ENCODE measurements around the gene PALLD.

Gene PALLD

DNA sequence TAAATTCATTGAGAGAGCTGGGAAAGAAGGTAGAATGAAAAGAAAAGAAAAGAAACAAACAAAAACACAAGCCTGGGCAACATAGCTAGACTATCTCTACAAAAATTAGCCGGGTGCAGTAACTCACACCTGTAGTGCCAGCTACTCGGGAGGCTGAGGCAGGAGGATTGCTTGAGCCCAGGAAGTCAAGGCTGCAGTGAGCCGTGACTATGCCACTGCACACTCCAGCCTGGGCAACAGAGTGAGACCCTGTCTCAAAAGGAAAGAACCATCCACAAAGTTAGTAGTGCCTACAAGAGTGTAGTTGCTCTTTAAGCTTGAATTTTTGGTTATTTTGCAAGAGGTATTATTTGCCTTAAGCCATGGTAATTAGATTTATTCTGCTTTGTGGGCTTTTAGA, 355.5 kb downstream of the PALLD start:
- ChIA-PET POLR2A (no interaction called here), CTCF (interaction anchor here (0.6 to 1.0 kb wide), 3 partner anchors 14 to 267 kb away, joined by 3 to 5 read pairs (median 4); no protein-coding TSS in a partner anchor)
- peaks cover 0 to 18% of the 10 kb centered on the region in 2 experiments; a peak in 2 of 3 replicates for H3K36me3 ChIP-seq (ENCODE audit: control insufficient read depth in 2 of 2, insufficient read depth in 1 of 2, low read length in 2 of 2)
- H3K4me3 ChIP-seq (ENCODE audit: low read depth, low read length): no peak overlapping the region
- H3K4me1 ChIP-seq (ENCODE audit: control insufficient read depth, insufficient read depth, low read length): peaks cover 20% of the 10 kb centered on the region
- no peak overlapping the region for H3K27ac ChIP-seq (ENCODE audit: extremely low read depth, low read depth, low read length)
- TF ChIP-seq ZNF148 (tag by site-specific recombination; IDR thresholded peaks at IDR 0.05; ENCODE audit: borderline replicate concordance) (no peak), ZNF121 (tag by site-specific recombination; IDR thresholded peaks at IDR 0.05) (peak; percentile 61; the same call in 1 of the 2 replicates)
- H3K9me3 ChIP-seq (ENCODE audit: control insufficient read depth, insufficient read depth, low read depth, low read length): no peaks in the 10 kb centered on the region

DNA sequence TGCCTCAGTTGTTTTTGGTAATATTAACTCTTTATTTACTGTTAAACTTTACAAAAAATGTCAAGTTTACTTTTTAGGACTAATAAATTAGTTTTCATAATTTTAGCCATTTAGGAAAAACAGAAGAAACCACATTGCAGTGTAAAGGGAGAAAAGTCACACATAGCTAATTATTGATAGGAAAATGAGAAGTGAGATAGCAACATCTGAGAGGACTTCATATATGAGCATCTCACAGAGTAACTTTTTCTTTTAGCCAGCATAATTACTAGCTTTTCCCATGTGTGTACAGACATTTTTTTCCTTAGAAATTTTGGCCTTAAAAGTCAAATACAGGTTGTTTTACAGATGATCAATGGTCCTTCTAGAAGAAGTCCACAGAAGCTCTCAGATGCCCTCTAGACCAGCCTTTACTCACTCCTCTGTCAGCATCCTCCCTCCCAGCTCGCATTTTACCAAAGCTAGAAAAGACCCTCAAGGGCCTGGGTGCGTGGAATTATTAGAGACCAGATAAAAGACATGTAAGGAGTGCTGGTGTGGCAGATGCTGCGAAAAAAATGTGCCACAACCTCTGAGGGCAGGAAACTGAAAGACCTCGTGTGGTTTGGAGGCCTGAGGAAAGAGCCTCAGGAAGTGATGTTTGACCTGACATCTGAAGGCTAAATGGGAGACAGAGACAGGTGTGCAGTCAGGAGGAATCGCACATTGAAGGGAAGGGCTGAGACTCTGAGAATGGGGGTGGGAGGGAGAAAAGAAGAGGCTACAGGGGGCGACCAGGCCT, 356.3 kb downstream of the PALLD start:
- no peak overlapping the region for H3K27ac ChIP-seq (ENCODE audit: extremely low read depth, low read depth, low read length)
- H3K9me3 ChIP-seq (ENCODE audit: control insufficient read depth, insufficient read depth, low read depth, low read length): no peaks in the 10 kb centered on the region
- TF ChIP-seq ZSCAN23 (tag by site-specific recombination; IDR thresholded peaks at IDR 0.05) (no peak), ZNF701 (tag by site-specific recombination; IDR thresholded peaks at IDR 0.05) (no peak), SCRT2 (tag by site-specific recombination; IDR thresholded peaks at IDR 0.05) (no peak), RBAK (tag by site-specific recombination; IDR thresholded peaks at IDR 0.05) (no peak), ZNF600 (tag by site-specific recombination; IDR thresholded peaks at IDR 0.05) (no peak), ZNF174 (tag by site-specific recombination; IDR thresholded peaks at IDR 0.05) (no peak)
- TF ChIP-seq, protein P1, sequence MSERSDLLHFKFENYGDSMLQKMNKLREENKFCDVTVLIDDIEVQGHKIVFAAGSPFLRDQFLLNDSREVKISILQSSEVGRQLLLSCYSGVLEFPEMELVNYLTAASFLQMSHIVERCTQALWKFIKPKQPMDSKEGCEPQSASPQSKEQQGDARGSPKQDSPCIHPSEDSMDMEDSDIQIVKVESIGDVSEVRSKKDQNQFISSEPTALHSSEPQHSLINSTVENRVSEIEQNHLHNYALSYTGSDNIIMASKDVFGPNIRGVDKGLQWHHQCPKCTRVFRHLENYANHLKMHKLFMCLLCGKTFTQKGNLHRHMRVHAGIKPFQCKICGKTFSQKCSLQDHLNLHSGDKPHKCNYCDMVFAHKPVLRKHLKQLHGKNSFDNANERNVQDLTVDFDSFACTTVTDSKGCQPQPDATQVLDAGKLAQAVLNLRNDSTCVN (tag by site-specific recombination; optimal IDR thresholded peaks at IDR 0.05): no peak
- H3K4me3 ChIP-seq (ENCODE audit: low read depth, low read length): no peak overlapping the region
- peaks cover 0 to 18% of the 10 kb centered on the region in 2 experiments; a peak in 2 of 3 replicates for H3K36me3 ChIP-seq (ENCODE audit: control insufficient read depth in 2 of 2, insufficient read depth in 1 of 2, low read length in 2 of 2)
- ChIA-PET POLR2A (no interaction called here), CTCF (interaction anchor here (0.7 kb wide), 1 partner anchor 714 kb away, joined by 3 read pairs; no protein-coding TSS in a partner anchor)
- peaks cover 18% of the 10 kb centered on the region for H3K4me1 ChIP-seq (ENCODE audit: control insufficient read depth, insufficient read depth, low read length)

GRCh38 chr4:168853770-168854169, 356.9 kb downstream of the PALLD start:
- ChIA-PET POLR2A (no interaction called here), CTCF (no interaction called here)
- Histone ChIP-seq H3K36me3 (ENCODE audit: control insufficient read depth in 2 of 2, insufficient read depth in 1 of 2, low read length in 2 of 2) (peaks cover 0 to 18% of the 10 kb centered on the region in 2 experiments; a peak in 2 of 3 replicates), H3K4me3 (ENCODE audit: low read depth, low read length) (no peak overlapping the region), H3K4me1 (ENCODE audit: control insufficient read depth, insufficient read depth, low read length) (peaks cover 12% of the 10 kb centered on the region), H3K27ac (ENCODE audit: extremely low read depth, low read depth, low read length) (no peak overlapping the region), H3K9me3 (ENCODE audit: control insufficient read depth, insufficient read depth, low read depth, low read length) (no peaks in the 10 kb centered on the region)
- 0 out of 2 replicates have a peak, but pooled peaks have one; percentile 32 for TF ChIP-seq ZNF24 (tag by site-specific recombination; IDR thresholded peaks at IDR 0.05)
- TF ChIP-seq, protein P2, sequence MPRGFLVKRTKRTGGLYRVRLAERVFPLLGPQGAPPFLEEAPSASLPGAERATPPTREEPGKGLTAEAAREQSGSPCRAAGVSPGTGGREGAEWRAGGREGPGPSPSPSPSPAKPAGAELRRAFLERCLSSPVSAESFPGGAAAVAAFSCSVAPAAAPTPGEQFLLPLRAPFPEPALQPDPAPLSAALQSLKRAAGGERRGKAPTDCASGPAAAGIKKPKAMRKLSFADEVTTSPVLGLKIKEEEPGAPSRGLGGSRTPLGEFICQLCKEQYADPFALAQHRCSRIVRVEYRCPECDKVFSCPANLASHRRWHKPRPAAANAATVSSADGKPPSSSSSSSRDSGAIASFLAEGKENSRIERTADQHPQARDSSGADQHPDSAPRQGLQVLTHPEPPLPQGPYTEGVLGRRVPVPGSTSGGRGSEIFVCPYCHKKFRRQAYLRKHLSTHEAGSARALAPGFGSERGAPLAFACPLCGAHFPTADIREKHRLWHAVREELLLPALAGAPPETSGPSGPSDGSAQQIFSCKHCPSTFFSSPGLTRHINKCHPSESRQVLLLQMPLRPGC (tag by site-specific recombination; IDR thresholded peaks at IDR 0.05): no peak

Data from HEK293 (cell line).